AG10803 (cell line): Measurements from ENCODE around the gene C20orf204.

Experiments used
- DNase-seq: peaks from one replicate; pipeline ENCODE4 v3.0.0; 2010; ENCODE audit warnings: low read depth
- H3K4me3 ChIP-seq: 2 replicates; pipeline ENCODE4 v1.5.1; 2011; ENCODE audit warnings: mild to moderate bottlenecking, low read length, control low read depth
- TF ChIP-seq, protein P1 (sequence below): conservative IDR thresholded peaks from 2 replicates; pipeline ENCODE4 v1.5.1; 2011; ENCODE audit warnings: mild to moderate bottlenecking, low read length, control low read depth, inconsistent platforms

Gene C20orf204

DNA sequence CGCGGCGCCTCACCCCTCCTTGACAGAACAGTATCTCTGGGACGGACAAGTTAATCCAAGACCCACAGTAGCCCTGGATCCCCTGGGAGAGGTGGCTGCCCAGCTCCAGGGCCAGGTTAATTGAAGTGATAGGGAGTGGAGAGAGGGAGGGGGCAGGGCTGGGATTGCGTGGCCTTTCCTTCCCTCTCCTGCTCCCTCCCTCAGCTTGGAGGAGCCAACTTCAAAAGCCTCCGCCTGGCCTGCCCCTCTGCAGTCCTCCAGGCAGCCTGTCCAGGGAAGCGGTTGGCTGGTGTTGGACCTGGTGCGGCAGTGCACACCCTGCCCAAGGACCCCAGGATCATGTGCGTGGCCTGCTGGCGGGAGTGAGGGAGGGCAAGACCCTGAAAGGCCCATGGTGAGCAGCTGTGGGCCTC, at the start of gene C20orf204:
TSS of gene C20orf204 (plus strand) at position 250 of the 413 bp plus-strand sequence. CDS start at position 392, 142 bp downstream.
- no peak for DNase-seq
- H3K4me3 ChIP-seq = no peak within 1 kb of the TSS
- TF ChIP-seq, protein P1, sequence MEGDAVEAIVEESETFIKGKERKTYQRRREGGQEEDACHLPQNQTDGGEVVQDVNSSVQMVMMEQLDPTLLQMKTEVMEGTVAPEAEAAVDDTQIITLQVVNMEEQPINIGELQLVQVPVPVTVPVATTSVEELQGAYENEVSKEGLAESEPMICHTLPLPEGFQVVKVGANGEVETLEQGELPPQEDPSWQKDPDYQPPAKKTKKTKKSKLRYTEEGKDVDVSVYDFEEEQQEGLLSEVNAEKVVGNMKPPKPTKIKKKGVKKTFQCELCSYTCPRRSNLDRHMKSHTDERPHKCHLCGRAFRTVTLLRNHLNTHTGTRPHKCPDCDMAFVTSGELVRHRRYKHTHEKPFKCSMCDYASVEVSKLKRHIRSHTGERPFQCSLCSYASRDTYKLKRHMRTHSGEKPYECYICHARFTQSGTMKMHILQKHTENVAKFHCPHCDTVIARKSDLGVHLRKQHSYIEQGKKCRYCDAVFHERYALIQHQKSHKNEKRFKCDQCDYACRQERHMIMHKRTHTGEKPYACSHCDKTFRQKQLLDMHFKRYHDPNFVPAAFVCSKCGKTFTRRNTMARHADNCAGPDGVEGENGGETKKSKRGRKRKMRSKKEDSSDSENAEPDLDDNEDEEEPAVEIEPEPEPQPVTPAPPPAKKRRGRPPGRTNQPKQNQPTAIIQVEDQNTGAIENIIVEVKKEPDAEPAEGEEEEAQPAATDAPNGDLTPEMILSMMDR = no peak

GRCh38 chr20:64000906-64001305, 35.1 kb upstream of the C20orf204 start:
- no peak for DNase-seq
- TF ChIP-seq, protein P1 = no peak
- H3K4me3 ChIP-seq = no peak overlapping the region

- DNase-seq = no peak
- TF ChIP-seq, protein P1 = no peak
- H3K4me3 ChIP-seq = no peak overlapping the region
Observed at GRCh38 chr20:64001607-64002011, 34.4 kb upstream of the C20orf204 start.

GRCh38 chr20:64003960-64004725, 31.8 kb upstream of the C20orf204 start:
- no peak for DNase-seq
- H3K4me3 ChIP-seq = no peak overlapping the region
- TF ChIP-seq, protein P1 = no peak

DNA sequence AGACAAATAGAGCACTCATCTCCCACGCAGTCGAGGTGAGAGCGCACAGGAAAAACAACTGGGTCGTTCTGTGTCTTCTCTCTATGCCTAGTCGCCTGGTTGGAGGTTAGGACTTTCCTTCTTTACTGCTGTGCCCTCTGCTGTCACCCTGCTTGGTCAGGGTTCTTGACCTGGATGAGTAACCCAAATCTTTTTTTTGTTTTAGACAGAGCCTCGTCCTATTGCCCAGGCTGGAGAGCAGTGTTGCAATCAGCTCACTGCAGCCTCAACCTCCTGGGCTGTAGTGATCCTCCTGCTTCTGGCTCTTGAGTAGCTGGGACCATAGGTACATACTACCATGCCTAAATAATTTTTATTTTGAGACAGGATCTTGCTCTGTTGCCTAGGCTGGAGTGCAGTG, 30.6 kb upstream of the C20orf204 start:
- TF ChIP-seq, protein P1 = no peak

DNA sequence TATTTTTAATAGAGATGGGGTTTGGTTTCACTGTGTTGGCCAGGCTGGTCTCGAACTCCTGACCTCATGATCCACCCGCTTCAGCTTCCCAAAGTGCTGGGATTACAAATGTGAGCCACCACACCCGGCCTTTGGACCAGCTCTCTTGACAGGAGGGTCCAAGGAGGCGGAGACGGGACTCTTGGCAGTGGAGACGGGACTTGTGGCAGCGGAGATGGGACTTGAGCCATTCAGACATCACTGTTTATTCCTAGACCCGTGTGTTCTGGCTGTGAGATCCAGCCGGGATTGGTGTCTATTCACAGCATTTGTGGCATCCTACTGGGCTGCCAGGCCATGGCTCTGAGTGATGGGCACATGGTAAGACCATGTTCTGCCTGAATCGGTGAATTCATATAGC, 29.5 kb upstream of the C20orf204 start:
- DNase-seq = no peak
- TF ChIP-seq, protein P1 = no peak
- H3K4me3 ChIP-seq = no peak overlapping the region

More for the DNA sequence above, 30.6 kb upstream of the C20orf204 start:
- no peak overlapping the region for H3K4me3 ChIP-seq
- DNase-seq = no peak

- no peak overlapping the region for H3K4me3 ChIP-seq
- no peak for DNase-seq
- TF ChIP-seq, protein P1 = no peak
Observed at GRCh38 chr20:64006902-64007301, 29.1 kb upstream of the C20orf204 start.
